ENCODE results near the gene HDGFL3. TPM values are rescaled to one million over a fixed set of nuclear protein-coding genes. Genes with fewer than 3 reads are reported as not detected.
A peak's percentile ranks its signal among the peaks of the same experiment; 100 is the strongest.

The HDGFL3 gene
- total RNA-seq, 1 donor from 2014 or later: 231 TPM

DNA sequence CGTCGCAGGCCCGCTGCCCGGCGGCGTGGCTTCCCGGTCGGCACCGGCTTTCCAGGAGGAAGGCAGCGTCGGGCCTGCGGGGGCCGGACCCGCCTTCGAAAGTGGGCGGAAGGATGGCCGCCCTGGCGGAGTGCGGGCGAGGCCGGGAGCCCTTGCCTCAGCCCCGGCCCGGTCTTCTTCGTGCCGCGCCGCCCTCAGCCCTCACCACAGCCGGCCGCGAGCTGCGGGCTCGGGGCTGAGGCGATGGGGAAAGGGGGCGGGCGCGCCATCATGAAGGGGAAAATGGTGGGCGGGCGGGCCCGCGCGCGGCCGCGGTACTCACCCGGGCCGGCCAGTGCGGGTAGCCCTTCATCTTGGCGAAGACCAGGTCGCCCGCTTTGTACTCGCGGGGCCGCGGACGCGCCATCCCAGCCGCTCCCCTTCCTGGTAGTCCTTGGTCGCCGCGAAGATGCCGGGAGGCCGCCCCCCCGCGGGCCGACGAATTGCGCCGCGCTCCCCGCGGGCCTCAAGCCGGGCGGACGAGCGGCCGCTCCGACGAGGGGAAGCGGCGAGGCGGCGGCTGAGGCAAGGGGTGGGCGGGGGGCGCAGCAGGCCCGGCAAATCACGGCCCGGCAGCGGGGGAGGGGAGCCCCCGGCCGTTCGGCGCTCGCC, 489 bp downstream of the HDGFL3 start:
- Mint-ChIP-seq H3K4me1 (peaks cover 21% of the 10 kb centered on the region), H3K9me3 (no peaks in the 10 kb centered on the region), H3K4me3 (peak overlapping the region; percentile 100), H3K27me3 (ENCODE audit: insufficient read depth, low read depth) (peaks cover 3% of the 10 kb centered on the region), H3K36me3 (peaks cover 3% of the 10 kb centered on the region), H3K27ac (no peak overlapping the region)
- Histone ChIP-seq H3K27me3 (no peaks in the 10 kb centered on the region), H2AFZ (replicated peaks) (no peak overlapping the region), H4K20me1 (ENCODE audit: low read depth) (peaks cover 45% of the 10 kb centered on the region), H3K4me1 (peaks cover 31% of the 10 kb centered on the region), H3K4me2 (peak overlapping the region; percentile 91), H3K9me3 (ENCODE audit: low read depth) (no peaks in the 10 kb centered on the region), H3K27ac (peak overlapping the region; percentile 75), H3K9ac (peak overlapping the region; percentile 84), H3K36me3 (no peaks in the 10 kb centered on the region), H3F3A (ENCODE audit: low read depth) (peaks cover 16% of the 10 kb centered on the region), H3K79me2 (ENCODE audit: low read depth) (peaks cover 52% of the 10 kb centered on the region), H3K4me3 (peak overlapping the region; percentile 99)
- TF ChIP-seq, protein P1, sequence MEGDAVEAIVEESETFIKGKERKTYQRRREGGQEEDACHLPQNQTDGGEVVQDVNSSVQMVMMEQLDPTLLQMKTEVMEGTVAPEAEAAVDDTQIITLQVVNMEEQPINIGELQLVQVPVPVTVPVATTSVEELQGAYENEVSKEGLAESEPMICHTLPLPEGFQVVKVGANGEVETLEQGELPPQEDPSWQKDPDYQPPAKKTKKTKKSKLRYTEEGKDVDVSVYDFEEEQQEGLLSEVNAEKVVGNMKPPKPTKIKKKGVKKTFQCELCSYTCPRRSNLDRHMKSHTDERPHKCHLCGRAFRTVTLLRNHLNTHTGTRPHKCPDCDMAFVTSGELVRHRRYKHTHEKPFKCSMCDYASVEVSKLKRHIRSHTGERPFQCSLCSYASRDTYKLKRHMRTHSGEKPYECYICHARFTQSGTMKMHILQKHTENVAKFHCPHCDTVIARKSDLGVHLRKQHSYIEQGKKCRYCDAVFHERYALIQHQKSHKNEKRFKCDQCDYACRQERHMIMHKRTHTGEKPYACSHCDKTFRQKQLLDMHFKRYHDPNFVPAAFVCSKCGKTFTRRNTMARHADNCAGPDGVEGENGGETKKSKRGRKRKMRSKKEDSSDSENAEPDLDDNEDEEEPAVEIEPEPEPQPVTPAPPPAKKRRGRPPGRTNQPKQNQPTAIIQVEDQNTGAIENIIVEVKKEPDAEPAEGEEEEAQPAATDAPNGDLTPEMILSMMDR (IDR thresholded peaks at IDR 0.05): no peak
- no peak for TF ChIP-seq EZH2 (IDR thresholded peaks at IDR 0.05)
- TF ChIP-seq EZH2phosphoT487 (IDR thresholded peaks at IDR 0.05): no peak
- peak; percentile 72 for DNase-seq (ENCODE audit: low spot score)

DNA sequence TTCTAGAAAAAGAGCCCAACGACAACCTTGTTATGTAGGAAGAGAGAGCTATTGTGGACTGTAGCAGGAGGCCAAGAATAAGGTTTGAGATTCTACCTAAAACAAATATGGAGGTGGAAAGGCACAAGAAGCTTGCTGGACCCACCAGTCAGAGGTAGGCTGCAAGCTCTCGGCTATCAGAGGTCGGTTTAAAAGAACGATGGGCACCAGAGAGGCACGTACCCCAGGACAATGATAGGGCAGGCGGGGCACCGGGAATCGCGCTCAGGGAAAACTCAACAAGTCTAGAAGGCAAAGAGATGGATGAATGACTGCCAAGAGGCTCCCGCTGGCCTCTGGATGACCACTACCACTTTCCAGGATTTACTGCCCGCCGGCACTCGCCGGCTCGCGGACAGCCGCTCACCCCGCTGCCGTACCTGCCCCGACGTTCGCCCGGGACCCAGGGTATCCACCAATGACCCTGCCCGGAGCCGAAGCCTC, 1.1 kb downstream of the HDGFL3 start:
- Mint-ChIP-seq H3K36me3 (peaks cover 3% of the 10 kb centered on the region), H3K4me3 (peak overlapping the region; percentile 100), H3K9me3 (no peaks in the 10 kb centered on the region), H3K4me1 (peaks cover 21% of the 10 kb centered on the region), H3K27me3 (ENCODE audit: insufficient read depth, low read depth) (peaks cover 3% of the 10 kb centered on the region), H3K27ac (peak overlapping the region; percentile 99)
- H3K4me2 ChIP-seq: peak overlapping the region; percentile 91
- no peaks in the 10 kb centered on the region for H3K36me3 ChIP-seq
- H2AFZ ChIP-seq (replicated peaks): no peak overlapping the region
- H3F3A ChIP-seq (ENCODE audit: low read depth): peaks cover 16% of the 10 kb centered on the region
- H3K4me3 ChIP-seq: peak overlapping the region; percentile 99
- peaks cover 50% of the 10 kb centered on the region for H4K20me1 ChIP-seq (ENCODE audit: low read depth)
- no peak for DNase-seq (ENCODE audit: low spot score)
- TF ChIP-seq EZH2phosphoT487 (IDR thresholded peaks at IDR 0.05) (no peak), EZH2 (IDR thresholded peaks at IDR 0.05) (peak; percentile 53)
- peaks cover 58% of the 10 kb centered on the region for H3K79me2 ChIP-seq (ENCODE audit: low read depth)
- H3K4me1 ChIP-seq: peaks cover 31% of the 10 kb centered on the region
- H3K9me3 ChIP-seq (ENCODE audit: low read depth): no peaks in the 10 kb centered on the region
- no peaks in the 10 kb centered on the region for H3K27me3 ChIP-seq
- H3K9ac ChIP-seq: peak overlapping the region; percentile 84
- H3K27ac ChIP-seq: peak overlapping the region; percentile 75

DNA sequence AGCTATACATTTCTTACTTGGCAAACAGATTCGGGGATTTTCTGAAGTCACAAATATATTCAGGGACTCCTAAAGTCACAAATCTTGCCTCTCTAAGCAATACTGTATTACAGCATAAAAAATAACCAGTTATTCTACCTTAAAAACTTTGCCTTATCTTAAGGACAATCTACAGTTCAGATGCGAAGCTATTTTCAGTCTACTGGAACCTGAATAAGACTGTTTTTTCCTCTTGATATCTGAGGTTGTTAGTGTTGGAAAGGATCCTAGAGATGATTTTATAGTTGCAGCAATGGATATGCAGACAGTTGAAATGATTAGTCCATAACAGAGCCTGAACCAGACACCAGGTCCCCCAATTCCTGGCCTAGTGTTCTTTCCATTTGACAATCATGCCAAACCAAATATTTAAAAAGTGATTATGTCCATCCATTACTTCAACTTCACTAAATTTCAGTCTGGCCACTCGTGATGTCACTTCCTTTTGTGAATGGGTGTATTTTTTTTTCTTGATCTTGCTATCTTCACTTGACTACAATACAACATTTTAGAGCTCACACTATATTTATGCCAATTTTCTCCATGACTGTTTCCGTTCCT, 1.8 kb downstream of the HDGFL3 start:
- Histone ChIP-seq H3K4me2 (peak overlapping the region; percentile 91), H3K4me1 (peaks cover 31% of the 10 kb centered on the region), H3K4me3 (peak overlapping the region; percentile 99), H2AFZ (replicated peaks) (no peak overlapping the region), H4K20me1 (ENCODE audit: low read depth) (peaks cover 58% of the 10 kb centered on the region), H3K36me3 (peaks cover 3% of the 10 kb centered on the region), H3F3A (ENCODE audit: low read depth) (peaks cover 16% of the 10 kb centered on the region), H3K9ac (peak overlapping the region; percentile 84), H3K79me2 (ENCODE audit: low read depth) (peaks cover 66% of the 10 kb centered on the region), H3K27ac (no peak overlapping the region), H3K9me3 (ENCODE audit: low read depth) (no peaks in the 10 kb centered on the region), H3K27me3 (no peaks in the 10 kb centered on the region)
- TF ChIP-seq EZH2 (IDR thresholded peaks at IDR 0.05) (no peak), EZH2phosphoT487 (IDR thresholded peaks at IDR 0.05) (no peak)
- TF ChIP-seq, protein P1 (IDR thresholded peaks at IDR 0.05): no peak
- Mint-ChIP-seq H3K27me3 (ENCODE audit: insufficient read depth, low read depth) (peaks cover 3% of the 10 kb centered on the region), H3K36me3 (peaks cover 3% of the 10 kb centered on the region), H3K27ac (peak overlapping the region; percentile 99), H3K4me3 (peak overlapping the region; percentile 100), H3K9me3 (no peaks in the 10 kb centered on the region), H3K4me1 (peaks cover 21% of the 10 kb centered on the region)
- DNase-seq (ENCODE audit: low spot score): no peak

Data from neural progenitor cell (in vitro differentiated cells).